H9 (cell line): ENCODE results near the gene AADAC. TPM values are rescaled to one million over a fixed set of nuclear protein-coding genes. Genes with fewer than 3 reads are reported as not detected.

Source experiments
- DNase-seq: peaks from one replicate; pipeline ENCODE4 v3.0.0-alpha.2; 2017
- H2AFZ ChIP-seq: one replicate; pipeline ENCODE4 v1.6.1; 2013; ENCODE audit warnings: mild to moderate bottlenecking, low read length, control low read depth, moderate library complexity
- H2AK5ac ChIP-seq: 2 replicates; pipeline ENCODE4 v1.6.1; 2013; ENCODE audit warnings: low read length, control low read depth, mixed read lengths; ENCODE audit not compliant: insufficient read length
- H2BK120ac ChIP-seq: one replicate; pipeline ENCODE4 v1.6.1; 2013; ENCODE audit warnings: low read depth, mild to moderate bottlenecking, low read length, control low read depth, inconsistent platforms; ENCODE audit not compliant: poor library complexity, severe bottlenecking
- H2BK12ac ChIP-seq: 2 replicates; pipeline ENCODE4 v1.6.1; 2013; ENCODE audit warnings: low read length, control low read depth, mixed read lengths, low read depth; ENCODE audit not compliant: insufficient read length
- H2BK15ac ChIP-seq: 2 replicates; pipeline ENCODE4 v1.6.1; 2013; ENCODE audit warnings: low read depth, low read length, control low read depth
- H2BK20ac ChIP-seq: one replicate; pipeline ENCODE4 v1.6.1; 2013; ENCODE audit warnings: low read depth, mild to moderate bottlenecking, low read length, control low read depth, inconsistent platforms; ENCODE audit not compliant: poor library complexity, severe bottlenecking
- H2BK5ac ChIP-seq: 2 replicates; pipeline ENCODE4 v1.6.1; 2013; ENCODE audit warnings: low read length, control low read depth, mixed read lengths; ENCODE audit not compliant: insufficient read length
- H3K14ac ChIP-seq: 2 replicates; pipeline ENCODE4 v1.6.1; 2013; ENCODE audit warnings: low read length, control low read depth; ENCODE audit not compliant: insufficient read depth
- H3K18ac ChIP-seq: 2 replicates; pipeline ENCODE4 v1.6.1; 2013; ENCODE audit warnings: low read depth, mild to moderate bottlenecking, mixed read lengths, low read length, control low read depth; ENCODE audit not compliant: insufficient read length
- H3K23ac ChIP-seq: 2 replicates; pipeline ENCODE4 v1.6.1; 2013; ENCODE audit warnings: low read length, control low read depth, mixed read lengths, low read depth; ENCODE audit not compliant: insufficient read length
- H3K23me2 ChIP-seq: 2 replicates; pipeline ENCODE4 v1.6.1; 2013; ENCODE audit warnings: low read depth, mild to moderate bottlenecking, mixed read lengths, low read length, control low read depth; ENCODE audit not compliant: insufficient read length, poor library complexity, severe bottlenecking
- H3K27ac ChIP-seq: 2 replicates; pipeline ENCODE4 v1.5.1; 2013; ENCODE audit warnings: low read length, control low read depth, mixed read lengths, low read depth; ENCODE audit not compliant: insufficient read length
- H3K27me3 ChIP-seq: 2 replicates; pipeline ENCODE4 v1.6.1; 2013; ENCODE audit warnings: low read length, control low read depth, inconsistent platforms; ENCODE audit not compliant: insufficient read depth
- H3K4ac ChIP-seq: 2 replicates; pipeline ENCODE4 v1.6.1; 2013; ENCODE audit warnings: low read depth, mild to moderate bottlenecking, control low read depth, inconsistent platforms, low read length, moderate library complexity
- H3K4me1 ChIP-seq: 2 replicates; pipeline ENCODE4 v1.6.1; 2013; ENCODE audit warnings: low read length, control low read depth, inconsistent platforms; ENCODE audit not compliant: insufficient read depth
- H3K4me2 ChIP-seq: 2 replicates; pipeline ENCODE4 v1.6.1; 2013; ENCODE audit warnings: low read length, control low read depth, mixed read lengths; ENCODE audit not compliant: insufficient read length, insufficient read depth
- H3K56ac ChIP-seq: 2 replicates; pipeline ENCODE4 v1.6.1; 2013; ENCODE audit warnings: low read depth, mild to moderate bottlenecking, mixed read lengths, low read length, control low read depth; ENCODE audit not compliant: insufficient read length
- H3K79me1 ChIP-seq: 2 replicates; pipeline ENCODE4 v1.6.1; 2013; ENCODE audit warnings: low read depth, mild to moderate bottlenecking, moderate library complexity, low read length, control low read depth, inconsistent platforms; ENCODE audit not compliant: insufficient read depth, poor library complexity, severe bottlenecking
- H3K79me2 ChIP-seq: 2 replicates; pipeline ENCODE4 v1.6.1; 2013; ENCODE audit warnings: low read length, control low read depth, inconsistent platforms; ENCODE audit not compliant: insufficient read depth
- H3K9ac ChIP-seq: 2 replicates; pipeline ENCODE4 v1.6.1; 2013; ENCODE audit warnings: low read length, control low read depth, mixed read lengths; ENCODE audit not compliant: insufficient read length; ENCODE audit errors: extremely low read depth
- H3K9me3 ChIP-seq: one replicate; pipeline ENCODE4 v1.6.1; 2013; ENCODE audit warnings: low read depth, low read length, inconsistent platforms; ENCODE audit not compliant: control insufficient read depth
- H3T11ph ChIP-seq: one replicate; pipeline ENCODE4 v1.6.1; 2013; ENCODE audit warnings: mild to moderate bottlenecking, low read length, control low read depth, inconsistent platforms
- H4K20me1 ChIP-seq: one replicate; pipeline ENCODE4 v1.6.1; 2013; ENCODE audit not compliant: control insufficient read depth, insufficient read length, insufficient read depth
- H4K5ac ChIP-seq: 2 replicates; pipeline ENCODE4 v1.6.1; 2013; ENCODE audit warnings: low read depth, mild to moderate bottlenecking, mixed read lengths, low read length, control low read depth; ENCODE audit not compliant: insufficient read length
- H4K8ac ChIP-seq: replicated peaks from 2 replicates; pipeline ENCODE4 v1.6.1; 2013; ENCODE audit warnings: low read length, control low read depth, mixed read lengths, low read depth; ENCODE audit not compliant: insufficient read length
- H4K91ac ChIP-seq: 2 replicates; pipeline ENCODE4 v1.6.1; 2013; ENCODE audit warnings: low read depth, mild to moderate bottlenecking, moderate library complexity, mixed read lengths, low read length, control low read depth; ENCODE audit not compliant: insufficient read length
- H3K27ac Mint-ChIP-seq, 3 experiments: 2 replicates in 2 of 3; 3 replicates in 1 of 3; pipeline ENCODE4 v1.8.0; 2020 to 2021; ENCODE audit warnings: mixed read lengths in 3 of 3, mild to moderate bottlenecking in 1 of 3, moderate library complexity in 1 of 3
- H3K27me3 Mint-ChIP-seq: 2 replicates; pipeline ENCODE4 v1.8.0; 2021; ENCODE audit warnings: low read depth, mild to moderate bottlenecking, moderate library complexity, mixed read lengths
- H3K36me3 Mint-ChIP-seq, 3 experiments: 2 replicates in 2 of 3; 3 replicates in 1 of 3; pipeline ENCODE4 v1.8.0; 2020 to 2021; ENCODE audit warnings: low read depth in 3 of 3, mixed read lengths in 3 of 3; ENCODE audit not compliant: insufficient read depth in 1 of 3
- H3K4me1 Mint-ChIP-seq, 2 experiments: 2 replicates each; pipeline ENCODE4 v1.8.0; 2020; ENCODE audit warnings: mixed read lengths in 2 of 2
- H3K4me3 Mint-ChIP-seq, 2 experiments: 2 replicates in 1 of 2; 3 replicates in 1 of 2; pipeline ENCODE4 v1.8.0; 2020 to 2021; ENCODE audit warnings: mild to moderate bottlenecking in 2 of 2, mixed read lengths in 2 of 2, moderate library complexity in 1 of 2
- H3K9me3 Mint-ChIP-seq, 2 experiments: 2 replicates in 1 of 2; 3 replicates in 1 of 2; pipeline ENCODE4 v1.8.0; 2020; ENCODE audit warnings: mild to moderate bottlenecking in 2 of 2, mixed read lengths in 2 of 2, moderate library complexity in 1 of 2
- CTCF ChIP-seq: fragments of 200-600 bp; sonication (generic); conservative IDR thresholded peaks from 3 replicates; pipeline ENCODE4 v1.8.0; 2021; ENCODE audit warnings: antibody characterized with exemption, mild to moderate bottlenecking
- WGBS: extraction: QIAGEN DNeasy Blood & Tissue Kit; methylation state at CpG from one replicate; pipeline ENCODE4 v1.1.7; 2013; ENCODE audit warnings: missing lambda C conversion rate, low lambda C conversion rate, mixed read lengths; ENCODE audit not compliant: insufficient read length; ENCODE audit errors: extremely low coverage; 5-methylcytosine and 5-hydroxymethylcytosine counted together
- total RNA-seq: library from RNA; stranded (reverse); gene quantifications from 2 replicates; pipeline ENCODE4 v1.2.1, GENCODE V29; 2021

AADAC gene
- total RNA-seq, 1 experiment from 2014 or later = not detected

DNA sequence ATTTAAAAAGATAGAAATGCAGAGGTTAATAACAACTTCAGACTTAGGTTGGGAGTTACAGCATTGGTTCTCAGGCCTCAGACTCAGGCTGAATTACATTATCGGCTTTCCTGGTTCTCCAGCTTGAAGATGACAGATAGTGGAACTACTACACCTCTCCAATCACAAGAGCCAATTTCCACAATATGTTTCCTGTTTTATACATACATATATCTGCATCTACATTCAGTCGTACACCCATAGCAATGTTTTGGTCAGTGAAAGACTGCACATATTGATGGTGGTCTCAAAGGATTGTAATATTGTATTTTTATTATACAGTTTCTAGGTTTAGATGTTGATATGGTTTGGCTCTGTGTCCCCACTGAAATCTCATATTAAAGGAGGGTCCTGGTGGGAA lies 44.7 kb upstream of the AADAC start:
- Histone ChIP-seq H3K9me3 (no peaks in the 10 kb centered on the region), H2BK120ac (no peak overlapping the region), H2AK5ac (no peak overlapping the region), H2BK12ac (peak overlapping the region; percentile 4), H2BK20ac (no peak overlapping the region), H4K91ac (no peak overlapping the region), H4K5ac (no peak overlapping the region), H3K18ac (no peak overlapping the region), H2BK15ac (no peak overlapping the region), H3K4me1 (no peaks in the 10 kb centered on the region), H3K23me2 (no peaks in the 10 kb centered on the region), H3T11ph (no peak overlapping the region), H3K4me2 (no peak overlapping the region), H4K20me1 (no peaks in the 10 kb centered on the region), H2BK5ac (no peak overlapping the region), H3K27ac (no peak overlapping the region), H3K27me3 (no peaks in the 10 kb centered on the region), H2AFZ (no peak overlapping the region), H3K9ac (no peak overlapping the region), H3K14ac (no peak overlapping the region), H3K79me1 (no peaks in the 10 kb centered on the region), H3K23ac (no peak overlapping the region), H3K56ac (no peak overlapping the region), H3K79me2 (no peaks in the 10 kb centered on the region), H3K4ac (no peak overlapping the region), H4K8ac (no peak overlapping the region)
- Mint-ChIP-seq H3K27ac (peak overlapping the region in 1 of 3 experiments; percentile 49; a peak in 1 of 7 replicates), H3K4me1 (no peaks in the 10 kb centered on the region), H3K36me3 (no peaks in the 10 kb centered on the region), H3K4me3 (no peak overlapping the region), H3K9me3 (peaks cover 0 to 3% of the 10 kb centered on the region in 2 experiments; a peak in 2 of 5 replicates), H3K27me3 (no peaks in the 10 kb centered on the region)
- no peak for TF ChIP-seq CTCF
- DNase-seq = no peak
- no CpG with 5 or more reads among the region's 2 CpGs for WGBS
